Motor neuron (in vitro differentiated cells): ENCODE measurements around the gene SLC25A52. TPM values are rescaled to one million over a fixed set of nuclear protein-coding genes. Genes with fewer than 3 reads are reported as not detected.
"Not testable (repeated sequence)": the region's sequence is repeated elsewhere in the genome, so short reads cannot be mapped to it uniquely, and the experiment has no call there.

Source experiments
- ATAC-seq, 8 experiments: fragments of 200-7000 bp; cut with Tn5 transposase; replicated peaks in 6 of 8; 2 replicates each; pipeline ENCODE4 v1.8.0; 2021; ENCODE audit warnings: mild to moderate bottlenecking in 8 of 8, moderate library complexity in 8 of 8
- H3K27ac ChIP-seq, 2 donors: fragments of 250-450 bp; sonication (Bioruptor Pico); 2 replicates each; pipeline ENCODE4 v1.9.0; 2021; ENCODE audit warnings: antibody characterized with exemption in 2 of 2, mild to moderate bottlenecking in 2 of 2, moderate library complexity in 1 of 2
- H3K4me1 ChIP-seq, 2 donors: fragments of 250-450 bp; sonication (Bioruptor Pico); replicated peaks in 1 of 2; 2 replicates each; pipeline ENCODE4 v1.6.1; 2021; ENCODE audit warnings: antibody characterized with exemption in 2 of 2, mild to moderate bottlenecking in 2 of 2, moderate library complexity in 1 of 2
- H3K4me3 ChIP-seq, 5 donors: fragments of 250-450 bp; sonication (Bioruptor Pico); 2 replicates each; pipeline ENCODE4 v1.9.0; 2021; ENCODE audit warnings: antibody characterized with exemption in 5 of 5, mild to moderate bottlenecking in 5 of 5, moderate library complexity in 4 of 5
- WGBS, 10 experiments: fragments of 450-650 bp; shearing (Covaris generic); methylation state at CpG; one replicate each; pipeline ENCODE4 v1.0.0; 2022; 5-methylcytosine and 5-hydroxymethylcytosine counted together
- in situ Hi-C, 9 experiments: fragments of 400-800 bp; cut with MboI; loops; one replicate each; pipeline ENCODE4 v1.15.0; 2021; ENCODE audit warnings: low sequenced_read_pairs in 9 of 9, low pct_unique_long_range_greater_than_20kb in 2 of 9; ENCODE audit not compliant: unreplicated experiment in 9 of 9
- total RNA-seq, 8 experiments: library from RNA; unstranded; fragments of 300-600 nt; gene quantifications; 2 replicates each; pipeline versions ENCODE4 v1.2.3 to v1.2.4, GENCODE V29; 2022

SLC25A52 gene, protein sequence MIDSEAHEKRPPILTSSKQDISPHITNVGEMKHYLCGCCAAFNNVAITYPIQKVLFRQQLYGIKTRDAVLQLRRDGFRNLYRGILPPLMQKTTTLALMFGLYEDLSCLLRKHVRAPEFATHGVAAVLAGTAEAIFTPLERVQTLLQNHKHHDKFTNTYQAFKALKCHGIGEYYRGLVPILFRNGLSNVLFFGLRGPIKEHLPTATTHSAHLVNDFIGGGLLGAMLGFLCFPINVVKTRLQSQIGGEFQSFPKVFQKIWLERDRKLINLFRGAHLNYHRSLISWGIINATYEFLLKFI
- under 1 TPM in 1 of 8 experiments, not detected in 7; 0.05 TPM for total RNA-seq

DNA sequence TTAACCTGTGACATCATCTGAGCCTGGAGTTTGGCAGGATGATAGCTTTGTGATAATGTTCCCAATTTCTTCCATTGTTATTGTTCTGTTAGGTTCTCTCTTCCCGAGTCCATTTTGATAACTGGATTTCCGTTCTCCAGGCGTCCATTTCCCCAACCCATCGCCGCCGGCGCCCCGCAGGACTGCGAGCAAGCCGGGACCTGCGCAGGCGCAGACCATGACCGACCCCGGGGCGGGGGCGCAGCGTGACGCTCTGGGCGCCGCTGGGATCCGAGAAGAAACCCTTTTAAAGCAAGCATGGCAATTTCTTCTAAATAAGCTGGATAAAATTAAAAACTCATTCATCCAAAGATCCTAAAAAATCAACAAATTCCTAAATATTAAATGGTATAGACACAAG lies at the start of gene SLC25A52:
SLC25A52 (minus strand) TSS at position 186 of the 400 bp plus-strand sequence. CDS start 219 bp downstream, outside the sequence.
- ATAC-seq = no peak
- Histone ChIP-seq H3K27ac (no peak within 1 kb of the TSS), H3K4me1 (no peaks in the 10 kb centered on the region), H3K4me3 (no peak within 1 kb of the TSS)
- 43 to 100% (median 97%) methylated on average over 1 to 12 of the region's 21 CpGs for WGBS, 10 experiments
- in situ Hi-C loops = no loop called here

DNA sequence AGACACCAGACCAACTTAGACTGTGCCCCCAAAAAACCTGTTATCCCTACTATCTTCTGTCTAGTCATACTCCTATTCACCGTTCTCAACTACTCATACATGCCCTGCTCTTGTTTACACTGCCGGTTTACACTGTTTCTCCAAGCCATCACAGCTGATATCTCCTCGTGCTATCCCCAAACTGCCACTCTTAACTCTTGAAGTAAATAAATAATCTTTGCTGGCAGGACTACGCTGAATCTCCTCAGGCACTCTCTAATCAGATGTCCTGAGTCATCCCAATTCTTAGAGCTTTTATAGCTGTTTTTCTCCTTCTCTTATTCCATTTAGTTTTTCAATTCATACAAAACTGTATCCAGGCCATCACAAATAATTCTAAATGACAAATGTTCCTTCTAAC lies 48.4 kb upstream of the SLC25A52 start:
- not testable (repeated sequence) for H3K4me3 ChIP-seq, ATAC-seq, H3K4me1 ChIP-seq, H3K27ac ChIP-seq
- WGBS, 10 experiments = 86 to 100% methylated on average over 1 of the region's 4 CpGs; no CpG with 5 or more reads in 8 of the 10 experiments
- in situ Hi-C loops = loop anchor here in 4 of 9 experiments (25.0 kb wide), 1 partner anchor 247 kb away; no protein-coding TSS in a partner anchor

DNA sequence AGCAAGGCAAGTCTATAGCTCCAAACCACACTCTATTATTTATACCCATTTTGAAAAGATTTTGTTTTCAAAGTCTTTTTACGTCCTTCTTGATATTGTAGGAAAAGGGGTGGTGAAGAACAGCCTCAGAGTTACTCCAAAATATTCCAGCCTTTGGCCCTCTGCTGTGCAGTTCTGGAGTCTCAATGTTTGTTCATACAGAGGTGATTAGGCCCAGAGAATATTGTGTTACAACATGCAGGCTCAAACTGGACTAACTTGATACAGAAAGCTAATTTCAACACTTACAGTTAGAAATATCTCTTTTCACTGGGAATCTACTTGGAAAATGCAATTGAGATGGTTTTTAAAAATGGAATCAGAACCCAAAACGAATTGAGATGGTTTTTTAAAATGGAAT lies 40.4 kb upstream of the SLC25A52 start:
- WGBS, 10 experiments = 0 to 89% (median 34%) methylated on average over 1 to 2 of the region's 2 CpGs
- Histone ChIP-seq H3K4me3 (no peak overlapping the region), H3K27ac (no peak overlapping the region), H3K4me1 (no peaks in the 10 kb centered on the region)
- ATAC-seq = no peak
- in situ Hi-C loops = loop anchor here in 4 of 9 experiments (25.0 kb wide), 1 partner anchor 239 kb away; no protein-coding TSS in a partner anchor

DNA sequence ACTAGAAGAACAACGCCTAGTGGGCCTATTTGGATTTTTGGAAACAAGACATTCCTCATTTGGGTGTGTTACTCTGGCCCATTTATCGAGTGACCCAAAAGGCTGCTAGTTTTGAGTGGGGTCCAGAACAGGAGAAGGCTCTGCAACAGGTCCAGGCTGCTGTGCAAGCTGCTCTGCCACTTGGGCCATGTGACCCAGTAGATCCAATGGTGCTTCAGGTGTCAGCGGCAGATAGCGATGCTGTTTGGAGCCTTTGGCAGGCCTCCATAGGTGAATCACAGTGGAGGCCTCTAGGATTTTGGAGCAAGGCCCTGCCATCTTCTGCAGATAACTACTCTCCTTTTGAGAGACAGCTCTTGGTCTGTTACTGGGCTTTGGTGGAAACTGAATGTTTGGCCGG lies 38.6 kb upstream of the SLC25A52 start:
- H3K4me3 ChIP-seq, H3K4me1 ChIP-seq, ATAC-seq, in situ Hi-C loops, H3K27ac ChIP-seq: not testable (repeated sequence)
- 60 to 100% (median 92%) methylated on average over 1 to 2 of the region's 5 CpGs; no CpG with 5 or more reads in 6 of the 10 experiments for whole genome bisulfite sequencing, 10 experiments

DNA sequence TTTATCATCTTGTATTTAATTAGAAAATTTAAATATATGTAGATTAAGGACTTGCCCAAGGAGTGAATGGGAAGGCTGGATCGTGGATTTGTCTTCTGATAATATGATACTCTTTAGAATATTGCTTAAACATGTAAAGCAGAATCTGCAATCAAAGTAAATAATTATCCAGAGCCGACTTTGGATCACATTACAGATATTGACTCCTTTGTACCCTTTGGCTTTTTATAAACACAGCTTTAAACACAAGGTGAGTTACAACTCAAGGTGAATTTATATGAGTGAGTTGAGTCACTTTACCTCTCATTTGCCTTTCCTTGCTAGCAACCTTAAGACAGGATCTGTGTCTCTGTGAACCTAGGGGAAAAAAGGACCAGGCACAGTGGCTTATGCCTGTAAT lies 37.7 kb upstream of the SLC25A52 start:
- in situ Hi-C loops = no loop called here
- 0 to 75% (median 50%) methylated on average over 1 to 2 of the region's 2 CpGs; no CpG with 5 or more reads in 2 of the 10 experiments for WGBS, 10 experiments
- no peak overlapping the region for H3K27ac ChIP-seq
- no peak for ATAC-seq
- no peaks in the 10 kb centered on the region for H3K4me1 ChIP-seq
- H3K4me3 ChIP-seq = no peak overlapping the region

DNA sequence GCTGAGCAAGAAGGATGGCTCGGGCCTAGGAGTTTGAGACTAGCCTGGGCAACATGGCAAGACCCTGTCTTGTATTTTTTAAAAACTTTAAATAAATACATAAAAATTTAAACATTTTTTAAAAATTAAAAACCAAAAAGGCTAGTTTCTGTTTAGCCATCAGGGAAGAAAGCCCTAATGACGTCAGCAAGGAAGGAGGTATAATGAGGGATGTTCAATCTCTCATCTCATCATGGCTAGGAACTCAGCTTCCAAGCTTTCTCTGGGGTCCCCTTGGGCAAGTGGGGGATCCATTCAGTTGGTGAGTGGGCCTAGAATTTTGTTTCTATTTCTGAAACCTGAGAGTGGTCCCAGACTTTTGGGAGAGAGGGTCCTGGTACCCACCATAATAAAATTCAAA lies 35.1 kb upstream of the SLC25A52 start:
- in situ Hi-C loops = no loop called here
- no peak for ATAC-seq
- 7 to 100% (median 42%) methylated on average over 1 to 2 of the region's 2 CpGs; no CpG with 5 or more reads in 4 of the 10 experiments for WGBS, 10 experiments
- H3K4me1 ChIP-seq = no peaks in the 10 kb centered on the region
- H3K27ac ChIP-seq = no peak overlapping the region
- no peak overlapping the region for H3K4me3 ChIP-seq

DNA sequence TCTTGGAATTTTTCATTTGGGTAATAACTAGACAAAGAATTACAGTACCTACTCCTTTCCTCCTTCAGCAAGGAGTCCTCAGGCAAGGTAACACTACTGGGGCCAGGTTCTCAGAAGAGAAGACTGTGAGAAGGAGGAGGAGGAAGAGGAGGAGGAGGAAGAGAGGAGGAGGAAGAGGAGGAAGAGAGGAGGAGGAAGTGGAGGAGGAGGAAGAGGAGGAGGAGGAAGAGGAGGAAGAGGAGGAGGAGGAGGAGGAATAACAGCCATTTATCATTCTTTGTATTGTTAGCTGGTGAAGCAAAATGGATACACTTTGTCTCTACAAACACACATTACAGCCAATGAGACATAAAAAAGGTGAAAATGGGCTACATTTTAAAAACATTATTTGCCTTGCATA lies 32.9 kb upstream of the SLC25A52 start:
- H3K4me3 ChIP-seq = no peak overlapping the region
- H3K27ac ChIP-seq = no peak overlapping the region
- no peaks in the 10 kb centered on the region for H3K4me1 ChIP-seq
- in situ Hi-C loops = no loop called here
- ATAC-seq = no peak

DNA sequence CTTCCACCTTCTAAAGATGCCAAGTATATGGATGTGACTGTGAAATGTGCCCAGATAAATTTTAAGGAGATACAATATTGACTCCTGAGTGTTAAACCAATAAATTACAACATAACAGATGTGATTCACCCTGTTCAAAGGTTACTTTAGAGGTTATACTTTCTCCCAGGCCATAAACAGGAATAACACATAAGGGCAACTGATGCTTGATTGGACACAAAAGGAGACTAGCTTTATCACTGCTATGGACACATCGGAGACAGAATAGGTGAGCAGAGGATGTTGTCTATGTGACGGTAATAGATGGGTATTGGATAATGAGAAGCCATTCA lies 31.9 kb upstream of the SLC25A52 start:
- Histone ChIP-seq H3K4me3 (no peak overlapping the region), H3K27ac (no peak overlapping the region), H3K4me1 (no peaks in the 10 kb centered on the region)
- ATAC-seq = no peak
- 67 to 100% (median 83%) methylated on average over 1 to 2 of the region's 2 CpGs; no CpG with 5 or more reads in 2 of the 10 experiments for WGBS, 10 experiments
- in situ Hi-C loops = no loop called here

DNA sequence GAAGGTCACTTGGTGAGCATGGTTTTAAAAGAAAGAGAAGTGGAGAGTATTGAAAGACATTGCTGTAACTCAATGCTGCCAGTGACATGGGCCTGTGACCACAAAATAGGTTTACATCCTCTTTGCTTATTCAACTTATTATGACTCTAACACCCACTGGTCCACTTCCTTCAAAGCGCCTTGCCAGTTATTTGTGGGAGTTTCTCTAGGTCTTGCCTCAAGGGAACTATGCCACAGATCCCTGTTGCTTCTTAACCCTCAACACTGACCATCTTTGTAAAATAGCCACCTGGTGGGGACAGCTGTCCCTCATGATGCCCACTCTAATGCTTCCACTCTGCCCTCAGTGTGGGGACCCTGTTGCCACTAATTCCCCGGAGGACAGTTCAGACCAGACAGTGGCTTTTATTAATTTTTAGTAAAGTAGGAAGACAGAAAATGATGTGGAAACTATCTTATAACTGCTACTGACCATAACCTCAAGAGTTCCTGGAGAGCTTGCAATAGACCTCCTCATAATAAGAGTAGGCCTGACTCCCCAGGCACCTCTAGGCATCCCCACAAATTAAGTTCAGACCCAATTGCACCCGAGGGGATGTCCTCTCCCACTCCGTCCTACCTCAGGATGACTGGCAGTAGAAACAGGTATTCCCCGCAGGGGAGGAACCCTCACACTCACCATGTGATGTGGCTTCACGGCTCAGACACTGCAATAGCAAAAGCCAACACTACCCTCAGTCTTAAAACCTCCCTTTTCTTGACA lies 31.3 kb upstream of the SLC25A52 start:
- no peak for ATAC-seq
- H3K4me1 ChIP-seq = no peaks in the 10 kb centered on the region
- in situ Hi-C loops = no loop called here
- no peak overlapping the region for H3K4me3 ChIP-seq
- 0 to 88% (median 30%) methylated on average over 2 to 3 of the region's 6 CpGs; no CpG with 5 or more reads in 4 of the 10 experiments for WGBS, 10 experiments
- no peak overlapping the region for H3K27ac ChIP-seq

DNA sequence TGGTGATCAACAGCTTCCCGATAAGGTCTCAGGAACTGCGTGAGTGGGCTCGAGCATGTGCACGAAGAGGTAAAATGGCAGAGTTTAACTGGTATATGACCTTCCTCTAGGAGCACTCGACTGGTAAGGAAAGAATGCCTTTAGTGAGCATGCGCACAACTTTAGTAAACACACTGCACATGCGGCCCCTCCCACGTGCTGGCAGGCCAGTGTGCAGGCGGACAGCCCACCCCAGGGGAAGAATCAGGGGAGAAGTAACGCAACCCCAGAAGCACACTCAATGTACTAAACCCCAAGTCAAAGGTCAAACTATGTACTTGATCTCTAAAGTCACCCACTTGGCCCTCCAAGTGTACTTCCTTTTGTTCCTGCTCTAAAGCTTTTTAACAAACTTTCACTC lies 28.7 kb upstream of the SLC25A52 start:
- ATAC-seq = peak in 2 of 8 experiments; percentile 33 to 47

DNA sequence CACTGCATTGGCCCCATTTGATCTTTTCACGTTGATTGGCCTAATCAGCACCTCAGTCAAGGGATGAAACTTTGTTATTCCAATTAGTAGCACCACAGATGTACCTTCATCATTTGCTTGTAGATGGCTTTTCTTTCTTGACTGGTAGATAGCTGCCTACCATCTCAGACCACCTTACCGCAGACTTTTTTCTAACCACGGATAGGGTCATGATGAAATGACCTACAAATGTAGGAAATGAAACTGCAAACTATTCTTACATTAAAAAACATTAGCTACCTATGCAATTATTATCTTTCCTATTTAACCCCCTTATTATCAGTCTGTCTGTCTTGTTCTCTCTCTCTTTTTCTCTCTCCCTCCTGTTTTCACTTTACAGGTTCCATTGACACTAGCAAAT lies 22.4 kb upstream of the SLC25A52 start:
- Histone ChIP-seq H3K4me1 (no peaks in the 10 kb centered on the region), H3K4me3 (no peak overlapping the region), H3K27ac (no peak overlapping the region)
- ATAC-seq = no peak
- in situ Hi-C loops = no loop called here
- WGBS, 10 experiments = 23 to 89% (median 75%) methylated on average over 1 to 3 of the region's 3 CpGs; no CpG with 5 or more reads in 1 of the 10 experiments

More for the DNA sequence above, 28.7 kb upstream of the SLC25A52 start:
- no peak overlapping the region for H3K27ac ChIP-seq
- H3K4me1 ChIP-seq = no peaks in the 10 kb centered on the region
- in situ Hi-C loops = no loop called here
- H3K4me3 ChIP-seq = no peak overlapping the region
- 7 to 100% (median 83%) methylated on average over 1 to 8 of the region's 10 CpGs; no CpG with 5 or more reads in 3 of the 10 experiments for WGBS, 10 experiments

DNA sequence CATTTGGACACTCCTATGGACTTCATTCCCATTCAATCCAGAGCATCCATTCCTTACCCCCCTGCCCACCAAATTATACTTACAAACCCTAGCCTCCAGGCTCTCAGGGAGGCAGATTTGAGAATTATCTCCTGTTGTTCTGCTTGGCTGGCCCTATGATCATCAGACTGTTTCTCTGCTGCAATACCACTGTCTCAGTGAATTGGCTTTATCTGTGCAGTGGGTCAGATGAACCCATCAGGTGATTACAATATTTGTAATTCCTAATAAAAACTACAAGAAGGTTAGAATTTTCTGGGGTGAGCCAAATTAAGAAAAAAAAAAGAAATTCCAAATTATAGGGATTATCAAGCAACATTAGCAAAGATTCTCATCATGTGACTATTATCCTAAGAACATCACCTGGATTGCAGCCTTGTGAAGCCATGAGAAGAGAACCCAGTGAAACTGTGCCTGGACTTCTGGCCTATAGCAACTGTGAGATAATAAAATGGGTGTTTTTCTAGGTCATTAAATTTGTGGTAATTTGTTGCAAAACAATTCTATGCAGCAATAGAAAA lies 17.8 kb upstream of the SLC25A52 start:
- H3K4me3 ChIP-seq = no peak overlapping the region
- H3K27ac ChIP-seq = no peak overlapping the region
- no peak for ATAC-seq
- in situ Hi-C loops = no loop called here
- H3K4me1 ChIP-seq = peaks cover 0 to 5% of the 10 kb centered on the region in 2 donors

DNA sequence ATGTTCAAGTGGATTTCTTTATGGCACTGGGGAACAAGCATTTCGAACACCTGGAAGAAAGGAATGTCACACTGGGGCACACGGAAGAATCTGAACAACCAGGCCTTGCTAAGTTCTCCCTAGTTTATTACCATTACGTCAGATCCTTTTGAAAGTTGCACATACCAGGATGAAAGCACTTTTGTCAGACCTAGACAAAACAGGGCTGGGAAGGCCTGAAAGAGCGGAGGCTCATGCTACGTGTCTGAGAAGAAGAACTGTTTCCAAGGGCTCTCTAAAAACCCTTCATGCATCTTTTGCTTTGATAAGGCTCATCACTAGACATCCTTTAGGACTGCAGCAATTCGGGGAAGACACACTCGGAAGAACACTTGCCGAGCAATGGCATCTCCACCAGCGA lies 15.4 kb upstream of the SLC25A52 start:
- WGBS, 10 experiments = 30 to 81% (median 61%) methylated on average over 2 to 9 of the region's 9 CpGs; no CpG with 5 or more reads in 2 of the 10 experiments

More for the DNA sequence above, 15.4 kb upstream of the SLC25A52 start:
- H3K4me3 ChIP-seq = no peak overlapping the region
- peak in 3 of 8 experiments; percentile 54 to 91 (median 74) for ATAC-seq
- H3K27ac ChIP-seq = no peak overlapping the region
- in situ Hi-C loops = no loop called here
- peaks cover 0 to 5% of the 10 kb centered on the region in 2 donors for H3K4me1 ChIP-seq
